ENCODE data around the gene NT5C2.

- TF ChIP-seq POLR2AphosphoS5 (IDR thresholded peaks at IDR 0.05; ENCODE audit: insufficient read depth, low read depth, low read length) = no peak
- TF ChIP-seq POLR2A (IDR thresholded peaks at IDR 0.05; ENCODE audit: low read depth, low read length) = no peak
- TF ChIP-seq CTCF (IDR thresholded peaks at IDR 0.05; ENCODE audit: extremely low read depth in 1 of 2, insufficient read depth in 1 of 2, low read depth in 1 of 2, low read length in 2 of 2) = no peak
- TF ChIP-seq EZH2 (IDR thresholded peaks at IDR 0.05; ENCODE audit: borderline replicate concordance, low read depth, low read length, severe bottlenecking) = no peak
- no peak for TF ChIP-seq FOS (IDR thresholded peaks at IDR 0.05; ENCODE audit: borderline replicate concordance, insufficient read depth, low read length)
- no peak for TF ChIP-seq MYC (IDR thresholded peaks at IDR 0.05; ENCODE audit: low read depth, low read length)
- no peak for TF ChIP-seq MAX (IDR thresholded peaks at IDR 0.05; ENCODE audit: insufficient read depth, insufficient read length)
- no peak for TF ChIP-seq JUN (IDR thresholded peaks at IDR 0.05; ENCODE audit: borderline replicate concordance, insufficient read depth, insufficient read length, low read depth)
Measured at GRCh38 chr10:103067484-103067883, 125.6 kb downstream of the NT5C2 start.

Data from endothelial cell of umbilical vein (primary cell).